HEK293 (cell line): Measurements from ENCODE around the gene KLK10.

ENCODE experiments used
- CTCF ChIA-PET: fragments of 350-600 bp; formaldehyde crosslinking; extraction: SDS; loops from one replicate; lab custom pipeline; 2021; ENCODE audit warnings: antibody characterized with exemption; lab: Yijun Ruan, JAX
- POLR2A ChIA-PET: fragments of 300-600 bp; formaldehyde crosslinking; extraction: SDS; loops from one replicate; lab custom pipeline; 2020; ENCODE audit warnings: antibody characterized with exemption, inconsistent platforms; lab: Yijun Ruan, JAX
- H3K27ac ChIP-seq: fragments of 200-500 bp; sonication (Bioruptor generic); 2 replicates; pipeline ENCODE4 v1.5.1; 2014; ENCODE audit warnings: low read depth, low read length, control low read depth, inconsistent platforms; ENCODE audit errors: extremely low read depth
- H3K36me3 ChIP-seq, 2 experiments: fragments of 200-500 bp in 1 of 2; sonication (Bioruptor generic) in 1 of 2; 1 replicate in 1 of 2; 2 replicates in 1 of 2; pipeline ENCODE4 v1.5.1; 2014 to 2017; ENCODE audit warnings: inconsistent platforms in 2 of 2, low read length in 2 of 2; ENCODE audit not compliant: control insufficient read depth in 2 of 2, insufficient read depth in 1 of 2
- H3K4me1 ChIP-seq: fragments of 200-500 bp; sonication (Bioruptor generic); 2 replicates; pipeline ENCODE4 v1.5.1; 2014; ENCODE audit warnings: mild to moderate bottlenecking, low read length, inconsistent platforms; ENCODE audit not compliant: control insufficient read depth, insufficient read depth
- H3K4me3 ChIP-seq: 2 replicates; pipeline ENCODE4 v1.5.1; 2011; ENCODE audit warnings: low read depth, mild to moderate bottlenecking, control low read depth, low read length, moderate library complexity
- H3K9me3 ChIP-seq: fragments of 200-500 bp; sonication (Bioruptor generic); 2 replicates; pipeline ENCODE4 v1.5.1; 2014; ENCODE audit warnings: low read depth, low read length, inconsistent platforms; ENCODE audit not compliant: control insufficient read depth, insufficient read depth
- OVOL3 ChIP-seq: fragments of 450-650 bp; formaldehyde crosslinking; IDR thresholded peaks from 2 replicates; pipeline ENCODE4 v1.5.1; 2016; ENCODE audit warnings: missing biosample characterization, missing genetic modification characterization
- TCF7L2 ChIP-seq: IDR thresholded peaks from 2 replicates; pipeline ENCODE4 v1.6.1; 2011; ENCODE audit warnings: low read depth, mild to moderate bottlenecking, inconsistent platforms, low read length, moderate library complexity, borderline replicate concordance
- ZNF214 ChIP-seq: fragments of 450-650 bp; formaldehyde crosslinking; IDR thresholded peaks from 2 replicates; pipeline ENCODE4 v1.5.1; 2017; ENCODE audit warnings: missing biosample characterization, mild to moderate bottlenecking, missing genetic modification characterization, borderline replicate concordance
- TF ChIP-seq, protein P1 (sequence below): fragments of 450-650 bp; IDR thresholded peaks from 2 replicates; pipeline ENCODE4 v1.5.1; 2018; ENCODE audit warnings: missing biosample characterization, missing genetic modification characterization
- TF ChIP-seq, protein P2 (sequence below): fragments of 450-650 bp; formaldehyde crosslinking; IDR thresholded peaks from 2 replicates; pipeline ENCODE4 v1.5.1; 2016; ENCODE audit warnings: missing biosample characterization, missing genetic modification characterization, low read depth
- TF ChIP-seq, protein P3 (sequence below): fragments of 450-650 bp; formaldehyde crosslinking; IDR thresholded peaks from 2 replicates; pipeline ENCODE4 v1.5.1; 2016; ENCODE audit warnings: missing biosample characterization, missing genetic modification characterization
- TF ChIP-seq, protein P4 (sequence below): fragments of 450-650 bp; formaldehyde crosslinking; IDR thresholded peaks from 2 replicates; pipeline ENCODE4 v1.5.1; 2016; ENCODE audit warnings: missing biosample characterization, missing genetic modification characterization
- TF ChIP-seq, protein P5 (sequence below): fragments of 450-650 bp; formaldehyde crosslinking; optimal IDR thresholded peaks from 2 replicates; pipeline ENCODE3; 2016; ENCODE audit warnings: missing biosample characterization, mild to moderate bottlenecking, missing genetic modification characterization
- TF ChIP-seq, protein P6 (sequence below): fragments of 450-650 bp; formaldehyde crosslinking; IDR thresholded peaks from 2 replicates; pipeline ENCODE4 v1.5.1; 2016; ENCODE audit warnings: missing biosample characterization, missing genetic modification characterization, low read depth
- TF ChIP-seq, protein P7 (sequence below): fragments of 450-650 bp; formaldehyde crosslinking; IDR thresholded peaks from 2 replicates; pipeline ENCODE4 v1.5.1; 2017; ENCODE audit warnings: missing biosample characterization, missing genetic modification characterization

The KLK10 gene

DNA sequence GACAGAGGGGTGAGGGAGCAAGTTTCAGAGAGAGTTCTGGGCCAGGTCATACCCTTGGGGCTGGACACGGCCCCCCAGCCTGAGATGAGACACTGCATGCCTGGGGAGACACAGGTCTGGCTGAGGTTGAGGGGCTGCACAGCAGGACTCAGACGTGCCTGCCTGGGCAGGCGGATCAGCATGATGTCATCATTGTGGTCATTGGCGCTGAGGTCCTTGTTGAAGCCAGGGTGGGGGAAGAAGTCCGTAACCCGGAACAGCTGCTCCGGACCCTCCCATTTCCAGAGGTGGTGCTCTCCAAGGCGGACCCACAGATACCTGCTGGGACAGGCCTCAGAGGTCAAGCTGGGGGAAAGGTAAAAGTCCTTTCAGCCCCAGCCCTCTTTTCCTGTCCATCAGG lies 13.1 kb downstream of the KLK10 start (continued):
- TF ChIP-seq, protein P1, sequence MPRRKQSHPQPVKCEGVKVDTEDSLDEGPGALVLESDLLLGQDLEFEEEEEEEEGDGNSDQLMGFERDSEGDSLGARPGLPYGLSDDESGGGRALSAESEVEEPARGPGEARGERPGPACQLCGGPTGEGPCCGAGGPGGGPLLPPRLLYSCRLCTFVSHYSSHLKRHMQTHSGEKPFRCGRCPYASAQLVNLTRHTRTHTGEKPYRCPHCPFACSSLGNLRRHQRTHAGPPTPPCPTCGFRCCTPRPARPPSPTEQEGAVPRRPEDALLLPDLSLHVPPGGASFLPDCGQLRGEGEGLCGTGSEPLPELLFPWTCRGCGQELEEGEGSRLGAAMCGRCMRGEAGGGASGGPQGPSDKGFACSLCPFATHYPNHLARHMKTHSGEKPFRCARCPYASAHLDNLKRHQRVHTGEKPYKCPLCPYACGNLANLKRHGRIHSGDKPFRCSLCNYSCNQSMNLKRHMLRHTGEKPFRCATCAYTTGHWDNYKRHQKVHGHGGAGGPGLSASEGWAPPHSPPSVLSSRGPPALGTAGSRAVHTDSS (tag by site-specific recombination): no peak
- TF ChIP-seq, protein P2, sequence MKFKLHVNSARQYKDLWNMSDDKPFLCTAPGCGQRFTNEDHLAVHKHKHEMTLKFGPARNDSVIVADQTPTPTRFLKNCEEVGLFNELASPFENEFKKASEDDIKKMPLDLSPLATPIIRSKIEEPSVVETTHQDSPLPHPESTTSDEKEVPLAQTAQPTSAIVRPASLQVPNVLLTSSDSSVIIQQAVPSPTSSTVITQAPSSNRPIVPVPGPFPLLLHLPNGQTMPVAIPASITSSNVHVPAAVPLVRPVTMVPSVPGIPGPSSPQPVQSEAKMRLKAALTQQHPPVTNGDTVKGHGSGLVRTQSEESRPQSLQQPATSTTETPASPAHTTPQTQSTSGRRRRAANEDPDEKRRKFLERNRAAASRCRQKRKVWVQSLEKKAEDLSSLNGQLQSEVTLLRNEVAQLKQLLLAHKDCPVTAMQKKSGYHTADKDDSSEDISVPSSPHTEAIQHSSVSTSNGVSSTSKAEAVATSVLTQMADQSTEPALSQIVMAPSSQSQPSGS: peak; percentile 87
- TF ChIP-seq, protein P3, sequence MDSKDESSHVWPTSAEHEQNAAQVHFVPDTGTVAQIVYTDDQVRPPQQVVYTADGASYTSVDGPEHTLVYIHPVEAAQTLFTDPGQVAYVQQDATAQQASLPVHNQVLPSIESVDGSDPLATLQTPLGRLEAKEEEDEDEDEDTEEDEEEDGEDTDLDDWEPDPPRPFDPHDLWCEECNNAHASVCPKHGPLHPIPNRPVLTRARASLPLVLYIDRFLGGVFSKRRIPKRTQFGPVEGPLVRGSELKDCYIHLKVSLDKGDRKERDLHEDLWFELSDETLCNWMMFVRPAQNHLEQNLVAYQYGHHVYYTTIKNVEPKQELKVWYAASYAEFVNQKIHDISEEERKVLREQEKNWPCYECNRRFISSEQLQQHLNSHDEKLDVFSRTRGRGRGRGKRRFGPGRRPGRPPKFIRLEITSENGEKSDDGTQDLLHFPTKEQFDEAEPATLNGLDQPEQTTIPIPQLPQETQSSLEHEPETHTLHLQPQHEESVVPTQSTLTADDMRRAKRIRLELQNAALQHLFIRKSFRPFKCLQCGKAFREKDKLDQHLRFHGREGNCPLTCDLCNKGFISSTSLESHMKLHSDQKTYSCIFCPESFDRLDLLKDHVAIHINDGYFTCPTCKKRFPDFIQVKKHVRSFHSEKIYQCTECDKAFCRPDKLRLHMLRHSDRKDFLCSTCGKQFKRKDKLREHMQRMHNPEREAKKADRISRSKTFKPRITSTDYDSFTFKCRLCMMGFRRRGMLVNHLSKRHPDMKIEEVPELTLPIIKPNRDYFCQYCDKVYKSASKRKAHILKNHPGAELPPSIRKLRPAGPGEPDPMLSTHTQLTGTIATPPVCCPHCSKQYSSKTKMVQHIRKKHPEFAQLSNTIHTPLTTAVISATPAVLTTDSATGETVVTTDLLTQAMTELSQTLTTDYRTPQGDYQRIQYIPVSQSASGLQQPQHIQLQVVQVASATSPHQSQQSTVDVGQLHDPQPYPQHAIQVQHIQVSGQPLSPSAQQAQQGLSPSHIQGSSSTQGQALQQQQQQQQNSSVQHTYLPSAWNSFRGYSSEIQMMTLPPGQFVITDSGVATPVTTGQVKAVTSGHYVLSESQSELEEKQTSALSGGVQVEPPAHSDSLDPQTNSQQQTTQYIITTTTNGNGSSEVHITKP (tag by site-specific recombination): peak; percentile 23; the same call in 1 of the 2 replicates
- TF ChIP-seq, protein P4, sequence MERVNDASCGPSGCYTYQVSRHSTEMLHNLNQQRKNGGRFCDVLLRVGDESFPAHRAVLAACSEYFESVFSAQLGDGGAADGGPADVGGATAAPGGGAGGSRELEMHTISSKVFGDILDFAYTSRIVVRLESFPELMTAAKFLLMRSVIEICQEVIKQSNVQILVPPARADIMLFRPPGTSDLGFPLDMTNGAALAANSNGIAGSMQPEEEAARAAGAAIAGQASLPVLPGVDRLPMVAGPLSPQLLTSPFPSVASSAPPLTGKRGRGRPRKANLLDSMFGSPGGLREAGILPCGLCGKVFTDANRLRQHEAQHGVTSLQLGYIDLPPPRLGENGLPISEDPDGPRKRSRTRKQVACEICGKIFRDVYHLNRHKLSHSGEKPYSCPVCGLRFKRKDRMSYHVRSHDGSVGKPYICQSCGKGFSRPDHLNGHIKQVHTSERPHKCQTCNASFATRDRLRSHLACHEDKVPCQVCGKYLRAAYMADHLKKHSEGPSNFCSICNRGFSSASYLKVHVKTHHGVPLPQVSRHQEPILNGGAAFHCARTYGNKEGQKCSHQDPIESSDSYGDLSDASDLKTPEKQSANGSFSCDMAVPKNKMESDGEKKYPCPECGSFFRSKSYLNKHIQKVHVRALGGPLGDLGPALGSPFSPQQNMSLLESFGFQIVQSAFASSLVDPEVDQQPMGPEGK (tag by site-specific recombination): peak; percentile 45

DNA sequence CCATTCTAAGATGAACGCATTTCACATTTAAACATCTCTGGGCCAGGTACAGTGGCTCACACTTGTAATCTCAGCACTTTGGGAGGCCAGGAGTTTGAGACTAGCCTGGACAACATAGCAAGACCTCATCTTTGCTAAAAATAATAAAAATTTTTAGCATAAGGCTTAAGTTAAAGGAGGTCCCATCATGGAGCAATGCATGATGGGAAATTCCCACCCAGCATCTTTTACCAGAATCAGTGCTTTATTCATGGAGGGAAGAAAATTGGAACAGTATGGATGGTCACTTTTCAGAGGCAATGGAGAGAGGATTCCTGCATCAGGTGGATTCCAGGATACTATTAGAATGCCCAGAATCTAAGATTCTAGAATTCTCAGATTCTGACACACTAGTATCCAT lies 14.3 kb downstream of the KLK10 start:
- Histone ChIP-seq H3K9me3 (no peaks in the 10 kb centered on the region), H3K36me3 (no peaks in the 10 kb centered on the region), H3K4me1 (no peaks in the 10 kb centered on the region), H3K27ac (no peak overlapping the region)
- CTCF ChIA-PET: no interaction called here
- POLR2A ChIA-PET: no interaction called here
- TF ChIP-seq, protein P5, sequence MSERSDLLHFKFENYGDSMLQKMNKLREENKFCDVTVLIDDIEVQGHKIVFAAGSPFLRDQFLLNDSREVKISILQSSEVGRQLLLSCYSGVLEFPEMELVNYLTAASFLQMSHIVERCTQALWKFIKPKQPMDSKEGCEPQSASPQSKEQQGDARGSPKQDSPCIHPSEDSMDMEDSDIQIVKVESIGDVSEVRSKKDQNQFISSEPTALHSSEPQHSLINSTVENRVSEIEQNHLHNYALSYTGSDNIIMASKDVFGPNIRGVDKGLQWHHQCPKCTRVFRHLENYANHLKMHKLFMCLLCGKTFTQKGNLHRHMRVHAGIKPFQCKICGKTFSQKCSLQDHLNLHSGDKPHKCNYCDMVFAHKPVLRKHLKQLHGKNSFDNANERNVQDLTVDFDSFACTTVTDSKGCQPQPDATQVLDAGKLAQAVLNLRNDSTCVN: no peak
- TF ChIP-seq ZNF214 (no peak), TCF7L2 (no peak), OVOL3 (tag by site-specific recombination) (no peak)
- TF ChIP-seq, protein P6, sequence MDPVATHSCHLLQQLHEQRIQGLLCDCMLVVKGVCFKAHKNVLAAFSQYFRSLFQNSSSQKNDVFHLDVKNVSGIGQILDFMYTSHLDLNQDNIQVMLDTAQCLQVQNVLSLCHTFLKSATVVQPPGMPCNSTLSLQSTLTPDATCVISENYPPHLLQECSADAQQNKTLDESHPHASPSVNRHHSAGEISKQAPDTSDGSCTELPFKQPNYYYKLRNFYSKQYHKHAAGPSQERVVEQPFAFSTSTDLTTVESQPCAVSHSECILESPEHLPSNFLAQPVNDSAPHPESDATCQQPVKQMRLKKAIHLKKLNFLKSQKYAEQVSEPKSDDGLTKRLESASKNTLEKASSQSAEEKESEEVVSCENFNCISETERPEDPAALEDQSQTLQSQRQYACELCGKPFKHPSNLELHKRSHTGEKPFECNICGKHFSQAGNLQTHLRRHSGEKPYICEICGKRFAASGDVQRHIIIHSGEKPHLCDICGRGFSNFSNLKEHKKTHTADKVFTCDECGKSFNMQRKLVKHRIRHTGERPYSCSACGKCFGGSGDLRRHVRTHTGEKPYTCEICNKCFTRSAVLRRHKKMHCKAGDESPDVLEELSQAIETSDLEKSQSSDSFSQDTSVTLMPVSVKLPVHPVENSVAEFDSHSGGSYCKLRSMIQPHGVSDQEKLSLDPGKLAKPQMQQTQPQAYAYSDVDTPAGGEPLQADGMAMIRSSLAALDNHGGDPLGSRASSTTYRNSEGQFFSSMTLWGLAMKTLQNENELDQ (tag by site-specific recombination): no peak
- TF ChIP-seq, protein P7, sequence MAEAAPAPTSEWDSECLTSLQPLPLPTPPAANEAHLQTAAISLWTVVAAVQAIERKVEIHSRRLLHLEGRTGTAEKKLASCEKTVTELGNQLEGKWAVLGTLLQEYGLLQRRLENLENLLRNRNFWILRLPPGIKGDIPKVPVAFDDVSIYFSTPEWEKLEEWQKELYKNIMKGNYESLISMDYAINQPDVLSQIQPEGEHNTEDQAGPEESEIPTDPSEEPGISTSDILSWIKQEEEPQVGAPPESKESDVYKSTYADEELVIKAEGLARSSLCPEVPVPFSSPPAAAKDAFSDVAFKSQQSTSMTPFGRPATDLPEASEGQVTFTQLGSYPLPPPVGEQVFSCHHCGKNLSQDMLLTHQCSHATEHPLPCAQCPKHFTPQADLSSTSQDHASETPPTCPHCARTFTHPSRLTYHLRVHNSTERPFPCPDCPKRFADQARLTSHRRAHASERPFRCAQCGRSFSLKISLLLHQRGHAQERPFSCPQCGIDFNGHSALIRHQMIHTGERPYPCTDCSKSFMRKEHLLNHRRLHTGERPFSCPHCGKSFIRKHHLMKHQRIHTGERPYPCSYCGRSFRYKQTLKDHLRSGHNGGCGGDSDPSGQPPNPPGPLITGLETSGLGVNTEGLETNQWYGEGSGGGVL (tag by site-specific recombination): no peak
- TF ChIP-seq, all 188 proteins: peak for 0
- no peak overlapping the region for H3K4me3 ChIP-seq
